ENCODE results near the gene SRRM2.

Gene SRRM2

DNA sequence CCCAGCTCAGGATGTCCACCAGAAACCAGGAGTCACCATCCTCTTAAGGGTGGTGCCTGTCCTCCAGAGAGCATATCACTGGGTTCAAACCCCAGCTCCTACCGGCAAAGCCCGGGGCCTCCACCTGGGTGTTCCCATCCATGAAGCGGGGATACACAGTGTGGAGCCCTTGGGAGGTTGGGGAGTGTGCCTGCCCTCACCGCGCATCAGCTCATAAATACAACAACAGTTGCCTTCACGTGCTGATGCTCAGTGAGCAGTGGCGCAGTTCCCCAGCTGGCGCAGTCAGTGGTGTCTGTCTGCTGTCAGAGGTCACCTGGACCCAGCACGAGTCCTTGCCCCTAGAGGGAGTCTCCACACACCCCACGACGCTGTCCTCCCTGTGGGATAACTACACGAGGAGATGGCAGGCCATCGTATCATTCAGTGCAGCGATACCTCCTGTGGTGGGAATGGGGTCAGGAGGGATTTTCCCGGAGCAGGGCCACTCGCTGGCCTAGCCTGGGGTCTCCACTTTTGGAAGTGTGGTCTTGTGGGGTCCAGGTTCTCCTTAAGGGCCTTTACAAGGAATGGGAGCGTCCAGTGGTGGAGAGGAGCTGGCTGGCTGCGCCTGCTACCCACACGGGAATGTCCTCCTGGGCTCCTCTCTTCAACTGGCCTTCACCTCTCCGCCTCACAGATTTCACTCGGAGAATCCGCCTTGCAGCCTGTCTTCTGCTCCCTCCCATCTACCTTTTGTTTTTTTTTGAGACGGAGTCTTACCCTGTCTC, 26.9 kb downstream of the SRRM2 start:
- CTCF ChIA-PET = interaction anchor here (1.2 kb wide), 1 partner anchor 89 kb away, joined by 3 read pairs; no protein-coding TSS in a partner anchor
- peaks cover 34% of the 10 kb centered on the region for H3K4me1 Mint-ChIP-seq
- peaks cover 6% of the 10 kb centered on the region for H3K36me3 Mint-ChIP-seq
- no peaks in the 10 kb centered on the region for H3K9me3 Mint-ChIP-seq
- H3K4me3 Mint-ChIP-seq = peak overlapping the region; percentile 84
- H3K27me3 Mint-ChIP-seq = peaks cover 6% of the 10 kb centered on the region
- peak; percentile 19 for DNase-seq
- H3K27ac Mint-ChIP-seq = peak overlapping the region; percentile 34

DNA sequence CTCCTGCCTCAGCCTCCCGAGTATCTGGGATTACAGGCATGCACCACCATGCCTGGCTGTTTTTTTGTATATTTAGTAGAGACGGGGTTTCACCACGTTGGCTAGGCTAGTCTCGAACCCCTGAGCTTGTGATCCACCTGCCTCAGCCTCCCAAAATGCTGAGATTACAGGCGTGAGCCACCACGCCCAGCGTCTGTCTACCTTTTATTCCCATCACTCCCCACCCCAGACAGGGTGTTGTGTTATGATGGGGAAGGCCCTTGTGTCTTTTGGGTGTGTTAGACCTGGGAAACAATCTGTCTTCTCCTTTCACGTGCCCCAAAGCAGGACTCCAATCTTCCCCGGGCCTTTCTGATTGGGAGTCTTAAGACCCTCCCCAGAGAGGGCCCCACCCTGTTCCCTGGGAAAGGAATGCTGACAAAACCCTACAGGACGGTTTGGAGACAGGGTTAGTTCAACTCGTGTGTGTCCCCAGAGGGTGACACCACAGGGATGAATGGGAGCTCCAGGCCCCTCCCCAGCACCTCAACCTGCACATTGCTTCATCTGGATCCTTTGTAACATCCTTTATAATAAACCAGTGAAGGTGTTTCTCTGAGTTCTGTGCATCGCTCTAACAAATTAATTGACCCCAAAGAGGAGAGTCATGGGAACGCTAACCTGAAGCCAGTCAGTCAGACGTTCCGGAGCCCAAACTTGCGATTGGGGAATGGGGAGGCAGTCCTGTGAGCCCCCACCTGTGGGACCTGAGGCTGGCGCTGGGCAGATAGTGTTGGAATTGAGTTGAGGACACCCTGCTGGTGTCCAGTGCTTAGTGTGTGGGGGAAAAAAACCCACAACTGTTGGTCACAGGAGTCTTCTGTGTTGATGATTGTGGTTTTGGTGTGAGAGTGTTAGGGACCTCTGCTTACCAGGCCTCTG, 27.8 kb downstream of the SRRM2 start:
- H3K4me3 Mint-ChIP-seq = peak overlapping the region; percentile 21

DNA sequence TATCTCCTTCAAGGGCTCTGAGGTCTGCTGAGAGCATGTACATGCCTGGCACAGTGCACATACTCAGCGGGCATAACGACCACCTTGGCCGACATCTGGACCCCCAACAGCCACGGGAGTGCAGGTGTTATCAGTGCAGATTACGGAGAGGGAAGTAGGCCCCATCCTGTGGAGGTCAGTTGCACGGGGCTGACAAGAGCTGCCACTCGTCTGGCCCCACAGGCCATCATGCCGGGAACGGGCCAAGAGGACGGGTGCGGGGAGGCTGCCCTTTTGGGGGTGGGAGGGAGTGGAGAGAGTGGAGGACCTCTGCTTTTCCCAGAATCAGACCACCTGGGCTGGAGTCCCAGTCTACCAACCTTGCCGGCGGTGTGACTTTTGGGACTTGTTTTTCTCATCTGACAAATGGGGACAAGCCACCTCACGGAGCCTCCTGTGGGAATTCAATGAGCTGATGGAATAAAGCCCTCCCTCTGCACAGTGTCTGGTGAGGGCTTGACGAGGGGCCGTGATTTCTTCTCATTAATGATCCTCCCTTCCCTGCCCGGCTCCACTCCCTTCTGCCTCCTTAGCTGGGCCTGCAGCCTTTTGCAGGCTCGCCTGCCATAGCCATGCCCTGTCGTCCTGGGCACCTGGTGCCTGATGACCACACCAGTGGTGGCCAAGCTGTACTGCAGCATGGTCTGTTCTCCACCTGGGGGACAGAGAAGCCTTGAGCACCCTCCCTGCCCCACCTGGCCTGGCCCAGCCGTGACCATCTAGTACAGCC, 30.3 kb downstream of the SRRM2 start:
- H3K36me3 Mint-ChIP-seq = no peaks in the 10 kb centered on the region
- no peak overlapping the region for H3K27ac Mint-ChIP-seq
- peaks cover 29% of the 10 kb centered on the region for H3K4me1 Mint-ChIP-seq
- H3K4me3 Mint-ChIP-seq = no peak overlapping the region
- DNase-seq = peak; percentile 19
- H3K9me3 Mint-ChIP-seq = no peaks in the 10 kb centered on the region
- peaks cover 35% of the 10 kb centered on the region for H3K27me3 Mint-ChIP-seq
- CTCF ChIA-PET = interaction anchor here (0.9 kb wide), 1 partner anchor 56 kb away, joined by 3 read pairs; no protein-coding TSS in a partner anchor

More for the DNA sequence above, 27.8 kb downstream of the SRRM2 start:
- DNase-seq = peak; percentile 19
- Mint-ChIP-seq H3K36me3 (peaks cover 2% of the 10 kb centered on the region), H3K27me3 (peaks cover 15% of the 10 kb centered on the region), H3K4me1 (peaks cover 37% of the 10 kb centered on the region), H3K9me3 (no peaks in the 10 kb centered on the region), H3K27ac (peak overlapping the region; percentile 37)
- CTCF ChIA-PET = no interaction called here

DNA sequence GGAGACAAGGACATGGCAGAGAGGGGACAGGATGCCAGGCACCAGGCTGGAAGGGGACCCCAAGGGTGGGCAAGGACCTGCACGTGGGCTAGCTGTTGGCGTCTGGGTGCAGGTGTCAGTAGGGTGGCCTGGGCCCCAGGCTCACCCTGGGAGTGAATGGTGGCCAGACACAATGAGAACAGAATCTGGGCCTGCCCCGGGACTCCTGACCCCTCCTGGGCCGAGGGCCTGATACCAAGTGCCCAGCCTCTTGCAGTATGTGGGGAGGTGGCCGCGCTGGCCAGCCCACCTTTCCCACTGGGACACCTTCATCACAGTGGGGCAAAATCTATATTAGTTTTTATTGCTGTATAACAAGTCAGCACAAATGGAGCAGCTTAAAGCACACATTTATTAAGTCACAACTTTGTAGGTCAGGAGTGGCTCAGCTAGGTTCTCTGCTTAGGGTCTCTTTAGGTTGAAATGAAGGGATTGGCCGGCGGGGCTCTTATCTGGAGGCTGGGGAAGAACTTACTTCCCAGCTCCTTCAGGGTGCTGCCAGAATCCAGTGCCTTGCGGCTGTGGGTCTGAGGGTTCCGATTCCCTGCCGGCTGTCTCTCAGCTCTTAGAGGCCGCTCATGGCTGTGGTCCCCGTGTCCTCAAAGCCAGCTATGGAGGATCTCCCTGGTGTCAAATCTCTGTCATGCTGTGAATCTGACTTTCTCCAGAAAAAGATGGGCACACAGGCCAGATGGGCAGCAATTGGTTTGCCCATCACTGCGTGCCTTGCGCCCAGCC, 31.3 kb downstream of the SRRM2 start:
- peaks cover 45% of the 10 kb centered on the region for H3K27me3 Mint-ChIP-seq
- no peaks in the 10 kb centered on the region for H3K9me3 Mint-ChIP-seq
- H3K36me3 Mint-ChIP-seq = no peaks in the 10 kb centered on the region
- peak; percentile 5 for DNase-seq
- peaks cover 19% of the 10 kb centered on the region for H3K4me1 Mint-ChIP-seq
- no peak overlapping the region for H3K27ac Mint-ChIP-seq
- no peak overlapping the region for H3K4me3 Mint-ChIP-seq
- CTCF ChIA-PET = interaction anchor here (1.3 kb wide), 1 partner anchor 55 kb away, joined by 4 read pairs; no protein-coding TSS in a partner anchor

DNA sequence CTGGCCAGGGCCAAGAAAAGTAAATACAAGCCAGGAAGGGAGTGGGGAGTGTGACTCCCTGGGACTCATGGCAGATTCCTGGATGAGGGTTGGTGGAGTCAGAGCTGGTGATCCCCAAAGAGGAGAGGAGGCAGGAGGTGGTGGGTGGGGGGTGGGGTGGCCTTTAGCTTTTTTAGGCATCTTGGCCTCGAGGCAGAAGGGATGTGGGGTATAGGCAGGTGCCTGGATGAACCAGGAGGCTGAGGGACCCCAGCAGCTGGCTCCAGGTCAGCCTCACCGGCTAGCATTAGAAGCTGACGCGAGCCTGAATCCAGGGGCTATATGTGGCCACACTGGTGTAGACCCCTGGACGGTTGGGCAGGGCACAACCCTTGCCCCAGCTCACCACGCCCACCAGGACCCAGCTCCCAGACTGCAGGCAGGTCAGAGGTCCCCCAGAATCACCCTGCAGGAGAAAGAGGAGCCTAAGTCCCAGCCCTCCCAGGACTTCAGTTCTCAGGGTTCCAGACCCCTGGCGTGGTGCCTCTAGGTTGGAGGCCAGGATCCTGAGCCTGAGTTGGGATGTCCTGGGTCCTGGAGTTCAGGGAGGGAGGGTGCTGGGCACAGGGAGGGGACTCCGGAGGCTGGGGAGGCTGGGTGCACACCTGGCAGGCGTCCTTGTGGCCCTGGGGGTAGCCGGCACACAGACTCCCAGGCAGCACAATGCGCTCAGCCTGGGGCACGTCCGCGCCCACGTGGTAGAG, 32.1 kb downstream of the SRRM2 start:
- CTCF ChIA-PET = interaction anchor here (1.3 kb wide), 1 partner anchor 55 kb away, joined by 4 read pairs; no protein-coding TSS in a partner anchor
- Mint-ChIP-seq H3K36me3 (no peaks in the 10 kb centered on the region), H3K27ac (no peak overlapping the region), H3K9me3 (no peaks in the 10 kb centered on the region), H3K4me1 (peaks cover 17% of the 10 kb centered on the region), H3K4me3 (peak overlapping the region; percentile 71), H3K27me3 (peaks cover 50% of the 10 kb centered on the region)
- peak; percentile 12 for DNase-seq

DNA sequence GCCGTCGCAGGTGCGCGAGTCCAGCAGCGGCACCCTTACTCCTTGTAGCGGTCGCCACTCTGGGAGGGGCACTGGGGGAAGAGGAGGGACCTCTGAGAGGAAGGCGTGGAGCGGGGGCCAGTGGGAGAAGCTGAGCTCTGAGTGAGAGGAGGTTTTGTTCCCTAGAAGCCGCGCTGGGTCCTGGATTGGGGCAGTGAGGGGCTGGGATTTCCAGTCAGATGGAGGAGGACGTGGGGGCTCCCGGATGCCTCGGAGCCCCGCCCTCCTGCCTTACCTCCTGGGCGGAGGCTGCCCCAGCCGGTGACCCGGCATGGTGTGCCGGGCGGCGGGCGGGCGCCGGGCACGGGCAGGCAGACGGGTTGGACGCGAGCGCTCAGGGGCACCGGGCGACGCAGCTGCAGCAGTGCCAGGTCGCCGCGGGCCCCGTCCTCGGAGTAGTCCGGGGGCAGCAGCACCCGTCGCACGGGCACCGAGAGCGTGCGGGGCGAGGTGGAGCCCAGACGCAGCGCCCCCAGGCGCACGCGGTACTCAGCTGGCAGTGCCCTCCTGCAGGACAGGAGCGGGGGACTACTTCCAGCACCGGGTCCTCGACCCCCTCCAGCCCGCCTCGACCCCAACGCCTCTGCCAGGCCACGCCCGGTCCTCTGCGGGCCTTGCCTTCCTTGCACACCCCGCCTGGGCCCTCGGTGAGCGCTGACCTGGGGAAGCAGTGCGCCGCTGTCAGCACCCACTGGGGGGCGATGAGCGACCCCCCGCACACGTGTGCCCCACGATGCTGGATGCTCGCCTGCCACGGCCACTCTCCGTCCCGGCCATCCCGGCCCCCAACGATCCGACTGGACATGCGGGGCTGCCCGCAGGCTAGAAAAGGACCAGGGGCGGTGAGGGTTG, 32.9 kb downstream of the SRRM2 start:
- Mint-ChIP-seq H3K4me1 (peaks cover 11% of the 10 kb centered on the region), H3K9me3 (no peaks in the 10 kb centered on the region), H3K27ac (no peak overlapping the region), H3K36me3 (no peaks in the 10 kb centered on the region), H3K4me3 (peak overlapping the region; percentile 71), H3K27me3 (peaks cover 55% of the 10 kb centered on the region)
- CTCF ChIA-PET = no interaction called here
- DNase-seq = peak; percentile 52

DNA sequence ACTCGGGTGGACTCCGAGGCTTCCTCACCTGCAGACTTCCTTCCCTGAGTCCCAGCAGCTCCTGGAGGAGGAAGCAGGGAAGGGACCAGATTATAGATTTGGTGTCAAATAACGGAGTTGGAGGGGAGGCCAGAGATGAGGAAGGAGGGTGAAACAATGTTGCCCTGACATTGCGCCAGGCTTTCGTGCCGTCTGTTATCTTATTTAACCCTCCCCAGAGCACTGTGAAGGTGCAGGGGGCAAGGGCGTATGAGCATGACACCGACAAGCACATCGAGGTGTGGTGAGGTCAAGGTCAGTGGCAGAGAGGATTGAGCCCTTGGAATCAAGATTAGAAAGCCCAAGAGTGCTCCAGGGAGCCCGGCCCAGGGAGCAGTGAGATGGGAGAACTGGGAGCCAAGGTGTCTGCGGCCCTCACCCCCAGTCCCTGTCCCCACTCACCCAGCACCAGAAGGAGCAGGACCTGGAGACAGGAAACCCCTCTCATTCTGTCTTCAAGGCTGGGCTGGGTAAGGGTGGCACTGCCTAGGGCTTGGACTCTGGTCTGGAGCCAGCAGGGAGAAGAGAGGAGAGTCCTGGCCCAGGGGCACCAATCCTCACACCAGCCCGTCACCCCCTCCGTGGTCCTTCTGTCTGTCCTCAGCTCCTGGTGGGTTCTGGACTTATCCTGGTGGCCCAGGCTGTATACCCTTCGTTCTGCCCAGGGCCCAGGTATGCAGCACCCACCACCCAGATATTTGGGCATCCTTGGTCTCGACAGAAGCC, 33.8 kb downstream of the SRRM2 start:
- Mint-ChIP-seq H3K27ac (no peak overlapping the region), H3K36me3 (no peaks in the 10 kb centered on the region), H3K4me3 (no peak overlapping the region), H3K27me3 (peaks cover 58% of the 10 kb centered on the region), H3K4me1 (peaks cover 11% of the 10 kb centered on the region), H3K9me3 (no peaks in the 10 kb centered on the region)
- CTCF ChIA-PET = interaction anchor here (0.5 kb wide), 1 partner anchor 30 kb away, joined by 3 read pairs; no protein-coding TSS in a partner anchor
- DNase-seq = peak; percentile 19

DNA sequence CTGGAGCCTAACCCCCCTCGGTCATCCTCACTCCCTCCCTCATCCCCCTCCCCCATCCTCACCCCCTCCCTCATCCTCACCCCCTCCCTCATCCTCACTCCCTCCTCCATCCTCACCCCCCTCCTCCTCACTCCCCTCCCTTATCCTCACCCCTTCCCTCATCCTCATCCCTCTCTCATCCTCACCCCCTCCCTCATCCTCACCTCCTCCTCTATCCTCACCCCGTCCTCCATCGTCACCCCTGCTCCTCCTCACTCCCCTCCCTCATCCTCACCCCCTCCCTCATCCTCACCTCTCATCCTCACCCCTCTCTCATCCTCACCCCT, 34.4 kb downstream of the SRRM2 start:
- H3K27me3 Mint-ChIP-seq = peaks cover 62% of the 10 kb centered on the region
- H3K4me1 Mint-ChIP-seq = peaks cover 11% of the 10 kb centered on the region
- H3K27ac Mint-ChIP-seq = no peak overlapping the region
- no peaks in the 10 kb centered on the region for H3K36me3 Mint-ChIP-seq
- DNase-seq = no peak
- CTCF ChIA-PET = no interaction called here
- no peak overlapping the region for H3K4me3 Mint-ChIP-seq
- H3K9me3 Mint-ChIP-seq = no peaks in the 10 kb centered on the region

DNA sequence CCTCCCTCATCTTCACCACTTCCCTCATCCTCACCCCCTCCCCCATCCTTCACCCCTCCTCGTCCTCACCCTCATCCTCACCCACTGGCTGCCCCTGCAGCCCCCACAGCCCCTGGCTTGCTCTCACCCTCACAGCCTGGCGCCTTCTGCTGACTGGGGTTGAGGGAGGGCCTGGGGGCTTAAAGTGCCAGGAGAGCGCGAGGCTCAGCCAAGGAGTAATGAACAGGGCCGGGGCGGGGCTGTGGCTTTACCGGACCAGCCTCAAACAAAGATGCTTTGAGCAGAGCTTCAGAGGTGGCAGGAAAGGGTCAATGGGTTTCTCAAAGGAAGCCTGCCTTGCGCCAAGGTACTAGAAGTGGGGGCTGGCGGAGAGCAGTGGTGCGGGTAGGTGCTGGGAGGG, 35.0 kb downstream of the SRRM2 start, which contains the start of gene PRSS33:
Gene PRSS33 (minus strand): TSS at position 155 of the 400 bp plus-strand sequence. CDS start 1,013 bp downstream, outside the sequence.
- Mint-ChIP-seq H3K27ac (no peak within 1 kb of the TSS), H3K36me3 (no peaks in the 10 kb centered on the region), H3K4me3 (no peak within 1 kb of the TSS), H3K27me3 (peaks cover 62% of the 10 kb centered on the region), H3K4me1 (peaks cover 11% of the 10 kb centered on the region), H3K9me3 (no peaks in the 10 kb centered on the region)
- CTCF ChIA-PET = no interaction called here
- DNase-seq = peak; percentile 18

DNA sequence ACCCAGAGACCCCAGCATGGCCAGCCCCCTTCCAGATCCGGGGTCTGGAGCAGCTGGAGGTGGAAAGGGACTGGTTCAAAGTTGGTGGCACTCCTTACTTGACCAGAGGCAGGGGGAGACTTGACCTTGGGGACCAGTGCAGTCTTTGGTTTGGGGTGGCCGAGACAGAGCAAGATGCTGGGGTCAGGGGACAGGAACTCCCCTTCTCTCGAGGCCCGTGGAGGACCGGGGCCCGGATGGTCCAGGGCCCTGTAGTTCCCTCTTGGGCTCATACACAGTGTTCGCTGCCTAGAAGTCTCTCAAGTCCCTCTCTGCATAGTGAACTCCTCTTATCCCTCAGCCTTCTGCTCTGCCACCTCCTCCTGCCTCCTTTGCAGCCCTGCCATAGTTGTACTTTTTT, 35.5 kb downstream of the SRRM2 start:
- H3K36me3 Mint-ChIP-seq = no peaks in the 10 kb centered on the region
- H3K27me3 Mint-ChIP-seq = peaks cover 62% of the 10 kb centered on the region
- H3K4me3 Mint-ChIP-seq = no peak overlapping the region
- no peaks in the 10 kb centered on the region for H3K9me3 Mint-ChIP-seq
- H3K27ac Mint-ChIP-seq = no peak overlapping the region
- CTCF ChIA-PET = no interaction called here
- H3K4me1 Mint-ChIP-seq = peaks cover 11% of the 10 kb centered on the region
- peak; percentile 15 for DNase-seq

DNA sequence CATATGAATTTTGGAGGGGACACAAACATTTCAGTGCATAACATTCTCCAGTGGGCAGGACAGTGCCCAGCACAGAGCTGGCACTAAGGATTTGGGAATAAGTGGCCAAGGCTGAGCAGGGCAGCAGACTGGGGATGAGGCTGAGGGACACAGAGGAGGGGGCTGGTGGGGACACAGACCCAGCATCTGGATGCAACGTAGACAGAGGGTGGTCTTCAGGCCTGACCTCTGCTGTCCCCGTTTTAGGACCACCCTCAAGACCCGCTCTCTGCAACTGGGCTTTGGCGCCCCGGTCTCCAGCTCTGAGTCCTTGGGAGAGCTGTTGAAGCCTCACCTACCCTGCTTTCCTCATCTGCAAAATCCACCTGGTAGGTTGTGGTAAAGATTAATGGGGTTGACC, 38.2 kb downstream of the SRRM2 start:
- CTCF ChIA-PET = no interaction called here
- Mint-ChIP-seq H3K27ac (no peak overlapping the region), H3K36me3 (no peaks in the 10 kb centered on the region), H3K4me1 (peaks cover 6% of the 10 kb centered on the region), H3K4me3 (no peak overlapping the region), H3K9me3 (no peaks in the 10 kb centered on the region), H3K27me3 (peaks cover 54% of the 10 kb centered on the region)
- no peak for DNase-seq

All from activated naive CD4-positive, alpha-beta T cell treated with anti-CD3 and anti-CD28 coated beads, Interleukin-2, amount 10 ng/mL, durations not matched to agents 7 days and 5 days (primary cell).